Activated naive CD4-positive, alpha-beta T cell treated with anti-CD3 and anti-CD28 coated beads, Interleukin-2, amount 10 ng/mL, durations not matched to agents 7 days and 5 days (primary cell): ENCODE data around the gene KDM4F.

Experiments
- CTCF ChIA-PET: fragments of 350-600 bp; sonication (Branson Sonifier 250); formaldehyde crosslinking; loops from one replicate; lab custom pipeline; 2021; ENCODE audit warnings: antibody characterized with exemption; lab: Charles Lee
- DNase-seq: peaks from one replicate; pipeline ENCODE4 v3.0.0-alpha.2; 2020
- H3K27ac Mint-ChIP-seq: one replicate; pipeline ENCODE4 v1.8.0; 2021; ENCODE audit warnings: mild to moderate bottlenecking, moderate library complexity, mixed read lengths
- H3K27me3 Mint-ChIP-seq: one replicate; pipeline ENCODE4 v1.8.0; 2021; ENCODE audit warnings: mild to moderate bottlenecking, mixed read lengths
- H3K36me3 Mint-ChIP-seq: one replicate; pipeline ENCODE4 v1.8.0; 2021; ENCODE audit warnings: mixed read lengths
- H3K4me1 Mint-ChIP-seq: one replicate; pipeline ENCODE4 v1.8.0; 2021; ENCODE audit warnings: mixed read lengths
- H3K4me3 Mint-ChIP-seq: one replicate; pipeline ENCODE4 v1.8.0; 2021; ENCODE audit warnings: mild to moderate bottlenecking, moderate library complexity, mixed read lengths
- H3K9me3 Mint-ChIP-seq: one replicate; pipeline ENCODE4 v1.8.0; 2021; ENCODE audit warnings: mixed read lengths

KDM4F gene

GRCh38 chr11:95072948-95073347 is 23.7 kb downstream of the KDM4F start:
- Mint-ChIP-seq H3K27me3 (peaks cover 3% of the 10 kb centered on the region), H3K27ac (no peak overlapping the region), H3K36me3 (peaks cover 14% of the 10 kb centered on the region), H3K4me1 (peaks cover 25% of the 10 kb centered on the region), H3K9me3 (no peaks in the 10 kb centered on the region), H3K4me3 (no peak overlapping the region)
- no peak for DNase-seq
- CTCF ChIA-PET = interaction anchor here (1.0 to 10.1 kb wide), 5 partner anchors 8 to 77 kb away, joined by 3 to 143 read pairs (median 87); partner anchors contain the start of gene ENDOD1

DNA sequence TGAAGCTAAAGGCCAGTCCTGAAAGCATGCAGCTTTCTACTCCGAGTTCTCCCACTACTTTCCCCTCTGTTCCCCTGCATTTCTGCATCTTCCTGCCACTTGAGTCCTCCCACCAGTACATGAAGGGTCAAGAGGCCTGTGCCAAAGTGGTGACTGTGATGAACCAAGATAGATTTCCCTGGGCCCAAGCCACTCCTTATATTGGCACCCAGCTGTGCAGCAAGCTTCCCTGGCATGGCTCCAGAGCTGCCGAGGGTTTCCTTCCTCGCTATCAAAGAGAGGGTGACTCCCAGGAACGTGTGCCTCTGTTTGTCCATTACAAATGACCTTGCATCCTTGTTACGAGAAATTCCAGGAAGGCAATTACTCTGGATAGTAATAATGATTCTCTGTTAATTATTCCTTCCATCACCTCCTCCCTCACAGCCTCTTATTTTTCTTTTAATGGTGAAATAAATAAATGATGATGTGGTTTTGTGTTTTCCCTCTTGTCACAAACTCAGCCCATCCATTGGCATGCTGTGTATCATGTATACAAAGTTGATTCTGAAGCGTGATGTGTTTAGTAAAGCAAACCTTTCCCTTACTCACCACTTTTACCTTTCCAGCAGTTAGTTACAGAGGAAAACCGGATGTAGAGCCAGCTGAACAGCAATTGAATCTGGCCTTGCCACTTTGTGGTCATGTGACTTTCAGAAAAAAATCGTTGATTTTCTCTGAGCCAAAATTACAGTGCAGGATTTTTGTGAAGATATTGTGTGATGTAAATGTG is 25.8 kb downstream of the KDM4F start:
- H3K27me3 Mint-ChIP-seq = peaks cover 7% of the 10 kb centered on the region
- H3K9me3 Mint-ChIP-seq = no peaks in the 10 kb centered on the region
- no peak for DNase-seq
- no peak overlapping the region for H3K4me3 Mint-ChIP-seq
- CTCF ChIA-PET = interaction anchor here (1.8 to 10.1 kb wide), 3 partner anchors 15 to 75 kb away, joined by 8 to 143 read pairs (median 133); partner anchors contain the start of gene ENDOD1
- peaks cover 8% of the 10 kb centered on the region for H3K36me3 Mint-ChIP-seq
- peak overlapping the region; percentile 11 for H3K27ac Mint-ChIP-seq
- peaks cover 15% of the 10 kb centered on the region for H3K4me1 Mint-ChIP-seq

DNA sequence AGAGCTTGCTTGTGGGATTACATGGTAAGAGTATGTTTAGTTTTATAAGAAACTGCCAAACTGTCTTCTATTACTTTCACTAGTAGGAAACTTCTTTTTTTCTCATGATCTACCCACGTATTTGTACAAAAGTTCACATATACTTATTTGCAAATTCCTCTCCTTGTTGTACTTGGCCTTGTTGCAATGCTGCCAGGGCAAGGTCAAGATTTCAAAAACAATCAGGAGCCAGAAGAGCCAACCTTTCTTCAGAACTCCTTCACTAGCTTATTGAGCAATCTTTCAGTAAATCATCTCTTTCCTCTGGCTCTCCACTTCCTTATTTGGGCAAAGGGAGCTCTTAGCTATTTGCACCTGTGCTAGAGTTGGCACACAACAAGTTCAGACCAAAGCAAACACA is 27.2 kb downstream of the KDM4F start:
- CTCF ChIA-PET = interaction anchor here (1.0 to 1.8 kb wide), 4 partner anchors 8 to 15 kb away, joined by 3 to 8 read pairs (median 3); partner anchors contain the start of genes ENDOD1 and SRSF8
- H3K4me1 Mint-ChIP-seq = peaks cover 9% of the 10 kb centered on the region
- H3K9me3 Mint-ChIP-seq = no peaks in the 10 kb centered on the region
- DNase-seq = no peak
- no peak overlapping the region for H3K27ac Mint-ChIP-seq
- peaks cover 7% of the 10 kb centered on the region for H3K27me3 Mint-ChIP-seq
- H3K36me3 Mint-ChIP-seq = peaks cover 2% of the 10 kb centered on the region
- H3K4me3 Mint-ChIP-seq = no peak overlapping the region

GRCh38 chr11:95076981-95077380 is 27.8 kb downstream of the KDM4F start:
- Mint-ChIP-seq H3K4me3 (no peak overlapping the region), H3K4me1 (peaks cover 13% of the 10 kb centered on the region), H3K36me3 (peaks cover 2% of the 10 kb centered on the region), H3K9me3 (no peaks in the 10 kb centered on the region), H3K27ac (no peak overlapping the region), H3K27me3 (peaks cover 7% of the 10 kb centered on the region)
- DNase-seq = no peak
- CTCF ChIA-PET = interaction anchor here (0.9 to 1.8 kb wide), 5 partner anchors 8 to 14 kb away, joined by 3 to 8 read pairs (median 3); partner anchors contain the start of genes ENDOD1 and SRSF8

GRCh38 chr11:95078526-95078925 is 29.3 kb downstream of the KDM4F start:
- DNase-seq = no peak
- CTCF ChIA-PET = interaction anchor here (1.0 to 1.5 kb wide), 3 partner anchors 10 to 14 kb away, joined by 3 to 4 read pairs (median 4); no protein-coding TSS in a partner anchor
- no peaks in the 10 kb centered on the region for H3K36me3 Mint-ChIP-seq
- no peak overlapping the region for H3K4me3 Mint-ChIP-seq
- H3K27ac Mint-ChIP-seq = no peak overlapping the region
- peaks cover 13% of the 10 kb centered on the region for H3K4me1 Mint-ChIP-seq
- no peaks in the 10 kb centered on the region for H3K9me3 Mint-ChIP-seq
- peaks cover 7% of the 10 kb centered on the region for H3K27me3 Mint-ChIP-seq

- CTCF ChIA-PET = interaction anchor here (0.9 to 3.5 kb wide), 7 partner anchors 8 to 57 kb away, joined by 3 to 19 read pairs (median 5); partner anchors contain the start of gene SRSF8
- Mint-ChIP-seq H3K27ac (no peak overlapping the region), H3K36me3 (no peaks in the 10 kb centered on the region), H3K4me1 (peaks cover 15% of the 10 kb centered on the region), H3K27me3 (peaks cover 7% of the 10 kb centered on the region), H3K4me3 (no peak overlapping the region), H3K9me3 (no peaks in the 10 kb centered on the region)
- DNase-seq = no peak
These were observed 31.8 kb downstream of the KDM4F start for GRCh38 chr11:95081010-95081409.

DNA sequence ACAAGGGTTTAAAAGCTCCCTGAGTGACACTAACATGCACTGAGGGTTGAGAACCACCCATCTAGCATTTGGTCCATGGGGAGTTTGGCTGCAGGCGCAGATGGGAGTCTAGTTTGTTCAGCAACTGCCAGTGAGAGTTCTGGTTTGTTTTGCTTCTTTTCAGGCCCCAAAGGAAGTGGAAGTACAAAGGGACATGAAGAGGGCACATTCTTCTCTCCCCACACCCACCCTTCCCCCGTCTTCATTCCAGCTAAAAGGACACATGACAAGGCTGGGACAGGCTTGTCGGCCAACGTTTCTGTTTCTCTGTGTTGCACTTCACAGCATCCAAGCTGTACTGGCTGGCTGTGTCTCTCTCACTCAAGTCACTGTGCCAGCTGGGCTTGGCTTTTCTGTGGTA is 32.2 kb downstream of the KDM4F start:
- Mint-ChIP-seq H3K27me3 (peaks cover 7% of the 10 kb centered on the region), H3K4me1 (peaks cover 14% of the 10 kb centered on the region), H3K4me3 (no peak overlapping the region), H3K9me3 (no peaks in the 10 kb centered on the region), H3K27ac (no peak overlapping the region), H3K36me3 (no peaks in the 10 kb centered on the region)
- no peak for DNase-seq
- CTCF ChIA-PET = interaction anchor here (0.9 to 3.5 kb wide), 6 partner anchors 9 to 56 kb away, joined by 3 to 19 read pairs (median 8); partner anchors contain the start of gene SRSF8

DNA sequence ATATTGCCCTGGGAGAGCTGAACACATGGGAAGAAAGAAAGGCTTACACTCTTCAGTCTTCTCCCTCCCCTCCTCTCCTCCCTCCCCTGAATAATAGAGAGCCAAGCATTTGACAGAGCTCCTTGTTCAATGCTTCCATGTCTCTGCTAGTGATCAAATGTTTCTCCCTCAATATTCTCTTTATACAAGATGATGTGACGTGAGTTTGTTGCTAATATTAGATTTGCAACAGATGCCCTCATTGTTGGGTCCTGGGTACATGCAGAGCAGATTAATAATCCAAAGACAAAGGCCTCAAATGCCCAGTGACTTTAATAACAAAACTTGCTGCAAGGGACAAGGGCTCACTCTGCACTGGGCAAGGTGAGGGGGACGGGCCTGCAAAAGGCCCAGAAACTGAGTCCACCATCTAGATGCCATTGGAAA is 33.4 kb downstream of the KDM4F start:
- Mint-ChIP-seq H3K4me1 (peaks cover 8% of the 10 kb centered on the region), H3K36me3 (no peaks in the 10 kb centered on the region), H3K27me3 (peaks cover 4% of the 10 kb centered on the region), H3K9me3 (no peaks in the 10 kb centered on the region), H3K4me3 (no peak overlapping the region), H3K27ac (no peak overlapping the region)
- CTCF ChIA-PET = interaction anchor here (1.6 to 3.5 kb wide), 5 partner anchors 10 to 55 kb away, joined by 3 to 19 read pairs (median 12); partner anchors contain the start of gene SRSF8
- no peak for DNase-seq

DNA sequence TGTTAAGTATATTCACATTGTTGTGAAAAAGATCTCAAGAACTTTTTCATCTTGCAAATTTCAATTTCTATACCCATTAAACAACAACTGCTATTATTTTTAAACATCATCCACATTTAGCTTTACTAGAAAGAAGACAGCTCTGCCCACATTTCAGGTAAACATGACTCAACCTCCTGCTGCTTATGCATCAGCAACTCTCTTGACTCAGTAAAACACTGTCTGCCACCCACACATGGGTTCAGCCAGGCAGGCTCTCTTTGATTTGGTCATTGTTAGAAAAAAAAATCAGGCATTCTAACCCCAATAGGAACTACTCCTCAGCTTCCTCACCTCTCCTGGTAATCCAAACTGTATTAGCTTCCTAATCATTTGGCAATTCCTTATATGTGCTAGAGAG is 35.3 kb downstream of the KDM4F start:
- no peak overlapping the region for H3K4me3 Mint-ChIP-seq

DNA sequence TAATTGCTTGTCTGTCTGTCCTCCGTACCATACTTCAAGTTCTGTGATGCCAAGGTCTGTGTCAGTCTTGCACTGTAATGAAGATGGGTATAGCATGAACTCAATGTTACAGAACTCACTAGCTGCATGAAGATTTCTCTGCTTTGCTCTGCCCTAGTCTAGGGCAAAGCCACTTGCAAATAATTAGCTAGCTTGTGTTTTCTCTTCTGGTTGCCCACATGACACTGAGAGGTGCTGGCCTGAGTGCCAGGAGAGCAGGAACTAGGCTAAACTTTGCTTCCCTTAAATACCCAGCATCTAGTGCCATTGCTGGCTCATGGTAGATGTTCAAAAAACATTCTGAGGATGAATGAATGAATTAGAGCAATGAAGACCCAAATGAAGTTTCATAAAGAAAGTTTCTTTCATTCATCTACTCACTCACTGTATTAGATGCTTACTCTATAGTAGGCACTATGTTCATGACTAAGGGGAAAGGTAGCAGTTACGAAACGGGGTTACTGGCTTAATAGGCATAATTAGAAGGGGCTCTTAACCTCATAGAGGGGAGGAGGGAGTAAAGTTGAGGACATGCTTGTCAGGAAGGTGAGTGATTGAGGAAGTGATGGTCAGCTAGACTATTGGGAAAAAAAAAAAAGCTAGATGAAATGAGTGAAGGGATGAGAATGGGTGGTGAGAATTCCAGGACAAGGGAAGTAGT is 36.0 kb downstream of the KDM4F start:
- DNase-seq = no peak
- H3K27me3 Mint-ChIP-seq = no peaks in the 10 kb centered on the region
- CTCF ChIA-PET = interaction anchor here (0.6 to 2.5 kb wide), 8 partner anchors 8 to 1155 kb away, joined by 3 to 13 read pairs (median 3); no protein-coding TSS in a partner anchor
- H3K27ac Mint-ChIP-seq = no peak overlapping the region
- no peak overlapping the region for H3K4me3 Mint-ChIP-seq
- peaks cover 22% of the 10 kb centered on the region for H3K4me1 Mint-ChIP-seq
- H3K9me3 Mint-ChIP-seq = no peaks in the 10 kb centered on the region
- H3K36me3 Mint-ChIP-seq = no peaks in the 10 kb centered on the region

More for the DNA sequence above, 35.3 kb downstream of the KDM4F start:
- CTCF ChIA-PET = interaction anchor here (0.6 to 2.5 kb wide), 6 partner anchors 8 to 1156 kb away, joined by 3 to 13 read pairs (median 4); no protein-coding TSS in a partner anchor
- Mint-ChIP-seq H3K27ac (no peak overlapping the region), H3K9me3 (no peaks in the 10 kb centered on the region), H3K4me1 (peaks cover 21% of the 10 kb centered on the region), H3K36me3 (no peaks in the 10 kb centered on the region), H3K27me3 (no peaks in the 10 kb centered on the region)
- DNase-seq = no peak

GRCh38 chr11:95086151-95086550 is 36.9 kb downstream of the KDM4F start:
- Mint-ChIP-seq H3K36me3 (no peaks in the 10 kb centered on the region), H3K9me3 (no peaks in the 10 kb centered on the region), H3K27ac (no peak overlapping the region)

DNA sequence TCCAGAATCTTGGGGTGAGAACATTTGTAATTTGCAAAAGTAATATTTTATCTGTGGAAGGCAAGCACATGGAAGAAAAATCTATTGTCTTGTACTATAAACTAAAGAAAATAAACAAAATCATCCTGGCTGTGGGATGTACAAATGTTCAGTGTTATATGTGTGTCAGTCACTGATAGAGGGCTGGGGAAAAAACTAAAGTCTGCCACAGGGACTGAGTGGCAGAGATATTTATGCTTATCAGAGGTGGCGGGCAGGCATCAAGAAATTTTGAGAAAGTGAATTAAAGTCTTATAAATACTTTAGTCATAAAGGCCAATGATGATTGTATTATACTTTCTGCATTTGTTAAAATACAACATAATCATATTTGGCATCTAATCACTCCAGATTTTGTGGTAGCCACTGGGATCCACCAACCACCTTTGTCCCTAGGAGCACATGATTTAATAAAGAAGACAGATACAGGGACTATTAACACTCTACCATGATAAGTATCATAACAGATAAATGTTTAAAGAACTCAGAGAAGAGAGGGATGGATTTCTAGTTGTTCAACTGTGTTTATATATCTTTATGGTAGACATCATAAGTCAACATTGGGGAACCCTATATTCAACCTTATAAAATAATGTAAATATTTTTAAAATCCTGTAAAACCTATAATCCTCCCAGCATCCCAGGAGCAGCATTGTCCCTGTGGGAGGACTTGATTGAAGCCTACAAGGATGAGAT is 37.8 kb downstream of the KDM4F start:
- H3K4me3 Mint-ChIP-seq = no peak overlapping the region
- H3K27me3 Mint-ChIP-seq = no peaks in the 10 kb centered on the region
- no peak overlapping the region for H3K27ac Mint-ChIP-seq
- no peaks in the 10 kb centered on the region for H3K36me3 Mint-ChIP-seq
- no peaks in the 10 kb centered on the region for H3K9me3 Mint-ChIP-seq
- no peak for DNase-seq
- H3K4me1 Mint-ChIP-seq = peaks cover 34% of the 10 kb centered on the region
- CTCF ChIA-PET = interaction anchor here (8.1 kb wide), 1 partner anchor 17 kb away, joined by 143 read pairs; the partner anchor contains the start of gene SRSF8

More at GRCh38 chr11:95086151-95086550, 36.9 kb downstream of the KDM4F start:
- no peaks in the 10 kb centered on the region for H3K27me3 Mint-ChIP-seq
- CTCF ChIA-PET = interaction anchor here (0.8 to 0.9 kb wide), 3 partner anchors 13 to 66 kb away, joined by 3 to 4 read pairs (median 3); no protein-coding TSS in a partner anchor
- DNase-seq = no peak
- H3K4me1 Mint-ChIP-seq = peaks cover 31% of the 10 kb centered on the region
- H3K4me3 Mint-ChIP-seq = no peak overlapping the region

DNA sequence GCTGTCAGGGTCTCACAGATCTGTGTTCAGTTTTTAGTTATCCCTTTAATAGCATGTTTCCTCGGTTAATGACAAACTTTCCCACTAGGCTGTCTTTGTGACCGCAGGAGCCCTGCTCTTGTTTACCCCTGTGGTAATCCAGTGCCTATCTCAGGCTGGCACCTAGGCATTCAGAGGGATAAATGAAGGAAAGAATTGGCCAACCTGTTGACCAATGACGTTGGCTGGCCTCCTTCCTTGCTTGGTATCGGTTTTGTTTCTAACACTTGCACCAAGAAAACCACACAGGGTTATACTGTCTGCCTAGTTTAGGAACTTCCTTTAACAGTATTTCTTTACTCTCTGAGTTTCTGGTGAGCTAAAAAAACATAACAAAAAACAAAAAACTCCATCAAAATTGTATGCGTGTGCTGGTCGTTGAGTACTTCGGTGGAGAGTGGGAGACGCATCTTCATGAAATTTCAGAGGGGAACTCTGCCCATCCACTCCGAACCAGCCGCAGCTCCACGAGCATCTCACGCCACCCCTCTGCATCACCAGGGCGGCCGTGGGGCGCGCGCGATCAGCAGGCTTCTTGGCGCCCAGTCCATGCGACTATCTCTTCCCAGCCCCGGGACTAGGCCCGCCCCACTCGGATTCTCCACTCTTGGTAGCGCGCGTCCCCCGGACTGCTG is 39.9 kb downstream of the KDM4F start:
- Mint-ChIP-seq H3K27ac (peak overlapping the region; percentile 98), H3K9me3 (no peaks in the 10 kb centered on the region), H3K36me3 (peaks cover 1% of the 10 kb centered on the region), H3K4me1 (peaks cover 52% of the 10 kb centered on the region), H3K4me3 (peak overlapping the region; percentile 81), H3K27me3 (no peaks in the 10 kb centered on the region)
- DNase-seq = peak; percentile 58
- CTCF ChIA-PET = interaction anchor here (0.8 to 8.1 kb wide), 7 partner anchors 13 to 65 kb away, joined by 3 to 143 read pairs (median 3); partner anchors contain the start of gene SRSF8
